K562 (cell line): ENCODE data around the gene KRIT1. TPM values are rescaled to one million over a fixed set of nuclear protein-coding genes. Genes with fewer than 3 reads are reported as not detected.
A peak's percentile ranks its signal among the peaks of the same experiment; 100 is the strongest.

Experiments
- CTBP1 ChIP-seq: fragments of 450-650 bp; IDR thresholded peaks from 2 replicates; pipeline ENCODE4 v1.6.1; 2016; ENCODE audit warnings: borderline replicate concordance
- GATAD2B ChIP-seq: fragments of 450-650 bp; IDR thresholded peaks from 2 replicates; pipeline ENCODE4 v1.6.1; 2017; ENCODE audit warnings: mild to moderate bottlenecking, borderline replicate concordance
- KLF6 ChIP-seq: fragments of 250-450 bp; sonication (Bioruptor Pico); IDR thresholded peaks from 2 replicates; pipeline ENCODE4 v1.4.0; 2020; ENCODE audit warnings: mild to moderate bottlenecking, moderate library complexity, borderline replicate concordance
- SMARCA4 ChIP-seq: fragments of 450-650 bp; IDR thresholded peaks from 2 replicates; pipeline ENCODE4 v1.6.1; 2016
- SP2 ChIP-seq: IDR thresholded peaks from 2 replicates; pipeline ENCODE4 v1.6.1; 2011; ENCODE audit warnings: mild to moderate bottlenecking, low read depth, low read length, moderate library complexity; ENCODE audit not compliant: poor library complexity, severe bottlenecking; ENCODE audit errors: extremely low read depth
- TCF7 ChIP-seq: sonication (generic); IDR thresholded peaks from 2 replicates; pipeline ENCODE4 v1.6.1; 2016; ENCODE audit warnings: antibody characterized with exemption, borderline replicate concordance
- ZBTB7A ChIP-seq: IDR thresholded peaks from 2 replicates; pipeline ENCODE4 v1.6.1; 2011; ENCODE audit warnings: low read depth, mild to moderate bottlenecking, low read length, moderate library complexity, borderline replicate concordance; ENCODE audit not compliant: control insufficient read depth
- ZFP36 ChIP-seq: fragments of 150-350 bp; IDR thresholded peaks from 2 replicates; pipeline ENCODE4 v1.6.1; 2018; ENCODE audit warnings: low read length, low read depth; ENCODE audit not compliant: partially characterized antibody
- ZNF24 ChIP-seq: fragments of 450-650 bp; IDR thresholded peaks from 2 replicates; pipeline ENCODE4 v1.6.1; 2016
- polyA plus RNA-seq, 8 experiments: library from polyadenylated mRNA; depleted of rRNA in 4 of 8; stranded (reverse) in 5 of 8; unstranded in 3 of 8; fragments of >200 nt; fragmentation: Nextera tagmentation in 2 of 8; fragmentation: Illumina TruSeq in 1 of 8; extraction: Ambion mirVana in 2 of 8; extraction: Trizol in 1 of 8; gene quantifications; 2 replicates each; pipeline versions ENCODE4 v1.2.1 to v1.2.3, GENCODE V29; 2011 to 2014; ENCODE audit warnings: inconsistent platforms in 1 of 8, missing spikeins in 1 of 8
- total RNA-seq, 7 experiments: library from RNA; depleted of rRNA in 6 of 7; stranded (reverse); fragments of >200 nt in 6 of 7; fragmentation: Illumina TruSeq in 2 of 7; extraction: Trizol in 2 of 7; gene quantifications; 2 replicates each; pipeline versions ENCODE4 v1.2.1 to v1.2.3, GENCODE V29; 2011 to 2021; ENCODE audit warnings: low replicate concordance in 1 of 7
- TF ChIP-seq, protein P1 (sequence below): fragments of 200-800 bp; sonication (Bioruptor generic); IDR thresholded peaks from 2 replicates; pipeline ENCODE4 v1.6.1; 2017; ENCODE audit warnings: missing genetic modification characterization, missing compliant biosample characterization
- TF ChIP-seq, protein P2 (sequence below): fragments of 450-650 bp; formaldehyde crosslinking; IDR thresholded peaks from 2 replicates; pipeline ENCODE4 v1.4.0; 2020; ENCODE audit warnings: mild to moderate bottlenecking, moderate library complexity
- TF ChIP-seq, protein P3 (sequence below): fragments of 250-450 bp; sonication (Bioruptor Pico); IDR thresholded peaks from 2 replicates; pipeline ENCODE4 v1.4.0; 2020
- TF ChIP-seq, protein P4 (sequence below): fragments of 450-650 bp; conservative IDR thresholded peaks from 2 replicates; pipeline ENCODE4 v1.6.1; 2016; ENCODE audit warnings: missing genetic modification characterization, low read depth, mild to moderate bottlenecking, control low read depth, missing compliant biosample characterization
- TF ChIP-seq, protein P5 (sequence below): fragments of 250-450 bp; sonication (Bioruptor Pico); IDR thresholded peaks from 2 replicates; pipeline ENCODE4 v1.6.1; 2021; ENCODE audit warnings: mild to moderate bottlenecking

KRIT1 gene
- total and polyA plus RNA-seq, 9 of the 15 experiments (the other 6 are each of a cell fraction or from before 2014, with no cell fraction given): 21.5 to 81.4 (median 55.9) TPM

DNA sequence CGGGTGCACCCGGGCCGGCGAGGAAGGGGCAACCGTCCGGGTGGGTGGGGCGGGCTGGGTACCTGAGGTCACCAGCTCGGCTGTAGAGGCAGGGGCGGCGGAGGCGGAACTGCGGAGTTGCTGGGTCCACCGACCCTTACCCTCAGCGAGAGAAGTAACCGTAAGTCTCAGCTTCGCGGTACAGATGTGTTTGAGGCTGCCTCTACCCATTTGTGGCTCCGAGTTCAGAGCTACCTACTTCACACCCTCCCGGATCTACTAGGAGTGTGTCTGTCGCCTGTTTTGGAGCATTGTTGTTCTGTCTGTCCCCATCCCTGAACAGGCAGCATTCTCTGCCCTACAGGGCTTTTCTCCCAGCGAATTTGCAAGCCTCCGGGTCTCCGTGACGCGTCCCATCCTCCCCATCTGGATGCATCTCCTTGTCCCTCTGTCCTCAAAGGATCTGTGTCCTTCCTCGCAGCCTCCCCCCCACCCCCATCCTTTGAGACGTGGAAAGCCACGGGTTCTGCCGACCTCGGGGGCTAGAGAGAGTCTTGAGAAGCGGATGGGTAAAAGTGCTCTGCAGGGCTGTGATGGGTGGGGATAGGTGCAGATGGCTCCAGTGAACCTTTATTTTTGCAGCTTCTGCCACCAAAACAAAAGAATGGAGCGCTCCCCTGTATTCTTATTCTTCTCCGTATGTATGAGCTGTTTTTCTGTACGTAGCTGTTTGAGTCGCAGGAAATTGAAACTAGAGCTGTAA, 817 bp upstream of the KRIT1 start (continued):
- TF ChIP-seq, protein P1, sequence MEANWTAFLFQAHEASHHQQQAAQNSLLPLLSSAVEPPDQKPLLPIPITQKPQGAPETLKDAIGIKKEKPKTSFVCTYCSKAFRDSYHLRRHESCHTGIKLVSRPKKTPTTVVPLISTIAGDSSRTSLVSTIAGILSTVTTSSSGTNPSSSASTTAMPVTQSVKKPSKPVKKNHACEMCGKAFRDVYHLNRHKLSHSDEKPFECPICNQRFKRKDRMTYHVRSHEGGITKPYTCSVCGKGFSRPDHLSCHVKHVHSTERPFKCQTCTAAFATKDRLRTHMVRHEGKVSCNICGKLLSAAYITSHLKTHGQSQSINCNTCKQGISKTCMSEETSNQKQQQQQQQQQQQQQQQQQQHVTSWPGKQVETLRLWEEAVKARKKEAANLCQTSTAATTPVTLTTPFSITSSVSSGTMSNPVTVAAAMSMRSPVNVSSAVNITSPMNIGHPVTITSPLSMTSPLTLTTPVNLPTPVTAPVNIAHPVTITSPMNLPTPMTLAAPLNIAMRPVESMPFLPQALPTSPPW (CRISPR knock-in tag): no peak
- TF ChIP-seq, protein P2, sequence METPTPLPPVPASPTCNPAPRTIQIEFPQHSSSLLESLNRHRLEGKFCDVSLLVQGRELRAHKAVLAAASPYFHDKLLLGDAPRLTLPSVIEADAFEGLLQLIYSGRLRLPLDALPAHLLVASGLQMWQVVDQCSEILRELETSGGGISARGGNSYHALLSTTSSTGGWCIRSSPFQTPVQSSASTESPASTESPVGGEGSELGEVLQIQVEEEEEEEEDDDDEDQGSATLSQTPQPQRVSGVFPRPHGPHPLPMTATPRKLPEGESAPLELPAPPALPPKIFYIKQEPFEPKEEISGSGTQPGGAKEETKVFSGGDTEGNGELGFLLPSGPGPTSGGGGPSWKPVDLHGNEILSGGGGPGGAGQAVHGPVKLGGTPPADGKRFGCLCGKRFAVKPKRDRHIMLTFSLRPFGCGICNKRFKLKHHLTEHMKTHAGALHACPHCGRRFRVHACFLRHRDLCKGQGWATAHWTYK (CRISPR knock-in tag): no peak
- TF ChIP-seq ZBTB7A (0 out of 2 replicates have a peak, but pooled peaks have one; percentile 6), TCF7 (no peak), ZFP36 (no peak), CTBP1 (peak; percentile 47), SMARCA4 (no peak), KLF6 (CRISPR knock-in tag) (no peak), SP2 (no peak), GATAD2B (no peak), ZNF24 (no peak)
- TF ChIP-seq, protein P3, sequence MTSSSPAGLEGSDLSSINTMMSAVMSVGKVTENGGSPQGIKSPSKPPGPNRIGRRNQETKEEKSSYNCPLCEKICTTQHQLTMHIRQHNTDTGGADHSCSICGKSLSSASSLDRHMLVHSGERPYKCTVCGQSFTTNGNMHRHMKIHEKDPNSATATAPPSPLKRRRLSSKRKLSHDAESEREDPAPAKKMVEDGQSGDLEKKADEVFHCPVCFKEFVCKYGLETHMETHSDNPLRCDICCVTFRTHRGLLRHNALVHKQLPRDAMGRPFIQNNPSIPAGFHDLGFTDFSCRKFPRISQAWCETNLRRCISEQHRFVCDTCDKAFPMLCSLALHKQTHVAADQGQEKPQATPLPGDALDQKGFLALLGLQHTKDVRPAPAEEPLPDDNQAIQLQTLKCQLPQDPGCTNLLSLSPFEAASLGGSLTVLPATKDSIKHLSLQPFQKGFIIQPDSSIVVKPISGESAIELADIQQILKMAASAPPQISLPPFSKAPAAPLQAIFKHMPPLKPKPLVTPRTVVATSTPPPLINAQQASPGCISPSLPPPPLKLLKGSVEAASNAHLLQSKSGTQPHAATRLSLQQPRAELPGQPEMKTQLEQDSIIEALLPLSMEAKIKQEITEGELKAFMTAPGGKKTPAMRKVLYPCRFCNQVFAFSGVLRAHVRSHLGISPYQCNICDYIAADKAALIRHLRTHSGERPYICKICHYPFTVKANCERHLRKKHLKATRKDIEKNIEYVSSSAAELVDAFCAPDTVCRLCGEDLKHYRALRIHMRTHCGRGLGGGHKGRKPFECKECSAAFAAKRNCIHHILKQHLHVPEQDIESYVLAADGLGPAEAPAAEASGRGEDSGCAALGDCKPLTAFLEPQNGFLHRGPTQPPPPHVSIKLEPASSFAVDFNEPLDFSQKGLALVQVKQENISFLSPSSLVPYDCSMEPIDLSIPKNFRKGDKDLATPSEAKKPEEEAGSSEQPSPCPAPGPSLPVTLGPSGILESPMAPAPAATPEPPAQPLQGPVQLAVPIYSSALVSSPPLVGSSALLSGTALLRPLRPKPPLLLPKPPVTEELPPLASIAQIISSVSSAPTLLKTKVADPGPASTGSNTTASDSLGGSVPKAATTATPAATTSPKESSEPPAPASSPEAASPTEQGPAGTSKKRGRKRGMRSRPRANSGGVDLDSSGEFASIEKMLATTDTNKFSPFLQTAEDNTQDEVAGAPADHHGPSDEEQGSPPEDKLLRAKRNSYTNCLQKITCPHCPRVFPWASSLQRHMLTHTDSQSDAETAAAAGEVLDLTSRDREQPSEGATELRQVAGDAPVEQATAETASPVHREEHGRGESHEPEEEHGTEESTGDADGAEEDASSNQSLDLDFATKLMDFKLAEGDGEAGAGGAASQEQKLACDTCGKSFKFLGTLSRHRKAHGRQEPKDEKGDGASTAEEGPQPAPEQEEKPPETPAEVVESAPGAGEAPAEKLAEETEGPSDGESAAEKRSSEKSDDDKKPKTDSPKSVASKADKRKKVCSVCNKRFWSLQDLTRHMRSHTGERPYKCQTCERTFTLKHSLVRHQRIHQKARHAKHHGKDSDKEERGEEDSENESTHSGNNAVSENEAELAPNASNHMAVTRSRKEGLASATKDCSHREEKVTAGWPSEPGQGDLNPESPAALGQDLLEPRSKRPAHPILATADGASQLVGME (CRISPR knock-in tag): 0 out of 2 replicates have a peak, but pooled peaks have one; percentile 10
- TF ChIP-seq, protein P4, sequence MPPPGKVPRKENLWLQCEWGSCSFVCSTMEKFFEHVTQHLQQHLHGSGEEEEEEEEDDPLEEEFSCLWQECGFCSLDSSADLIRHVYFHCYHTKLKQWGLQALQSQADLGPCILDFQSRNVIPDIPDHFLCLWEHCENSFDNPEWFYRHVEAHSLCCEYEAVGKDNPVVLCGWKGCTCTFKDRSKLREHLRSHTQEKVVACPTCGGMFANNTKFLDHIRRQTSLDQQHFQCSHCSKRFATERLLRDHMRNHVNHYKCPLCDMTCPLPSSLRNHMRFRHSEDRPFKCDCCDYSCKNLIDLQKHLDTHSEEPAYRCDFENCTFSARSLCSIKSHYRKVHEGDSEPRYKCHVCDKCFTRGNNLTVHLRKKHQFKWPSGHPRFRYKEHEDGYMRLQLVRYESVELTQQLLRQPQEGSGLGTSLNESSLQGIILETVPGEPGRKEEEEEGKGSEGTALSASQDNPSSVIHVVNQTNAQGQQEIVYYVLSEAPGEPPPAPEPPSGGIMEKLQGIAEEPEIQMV (tag): no peak
- TF ChIP-seq, protein P5, sequence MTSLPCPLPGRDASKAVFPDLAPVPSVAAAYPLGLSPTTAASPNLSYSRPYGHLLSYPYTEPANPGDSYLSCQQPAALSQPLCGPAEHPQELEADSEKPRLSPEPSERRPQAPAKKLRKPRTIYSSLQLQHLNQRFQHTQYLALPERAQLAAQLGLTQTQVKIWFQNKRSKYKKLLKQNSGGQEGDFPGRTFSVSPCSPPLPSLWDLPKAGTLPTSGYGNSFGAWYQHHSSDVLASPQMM (CRISPR knock-in tag): no peak
